HepG2 (cell line): ENCODE measurements around the gene AQP9. TPM values are rescaled to one million over a fixed set of nuclear protein-coding genes. Genes with fewer than 3 reads are reported as not detected.
A peak's percentile ranks its signal among the peaks of the same experiment; 100 is the strongest.

Source experiments
- ATAC-seq: fragments of 200-7000 bp; cut with Tn5 transposase; 3 replicates; pipeline ENCODE4 v1.9.1; 2020; ENCODE audit warnings: mild to moderate bottlenecking, moderate library complexity
- BruUV-seq: library from RNA; stranded (reverse); fragments of 400-500 nt; replicated peaks from 2 replicates; lab custom pipeline; 2021; lab: Mats Ljungman, UMichigan
- CTCF ChIA-PET: fragments of 300-600 bp; formaldehyde crosslinking; extraction: SDS; loops from one replicate; lab custom pipeline; 2021; ENCODE audit warnings: low total read pairs, inconsistent platforms, low intra/inter-chr PET ratio; lab: Yijun Ruan, JAX
- POLR2A ChIA-PET: fragments of 350-600 bp; sonication (Branson Sonifier 250); formaldehyde crosslinking; loops from one replicate; lab custom pipeline; 2020; ENCODE audit warnings: antibody characterized with exemption, inconsistent platforms; lab: Yijun Ruan, JAX
- DNase-seq: peaks from one replicate; pipeline ENCODE4 v3.0.0-alpha.2; 2015; ENCODE audit warnings: low spot score
- FAIRE-seq: peaks from 3 replicates; lab custom pipeline; 2011; peaks lifted over from hg19 to GRCh38; lab: Jason Lieb, UNC
- H2AFZ ChIP-seq: one replicate; pipeline ENCODE4 v1.6.1; 2011; ENCODE audit warnings: low read length, inconsistent platforms
- H3K27ac ChIP-seq: fragments of 300-600 bp; 3 replicates; pipeline ENCODE4 v1.8.0; 2011; ENCODE audit warnings: mixed run types, mild to moderate bottlenecking, mixed read lengths, low read length, inconsistent platforms; ENCODE audit not compliant: insufficient read depth; ENCODE audit errors: extremely low read length
- H3K27me3 ChIP-seq, 2 experiments: fragments of 200-600 bp in 1 of 2; 2 replicates in 1 of 2; 3 replicates in 1 of 2; pipeline versions ENCODE4 v1.6.0 to v1.8.0; 2011; ENCODE audit warnings: low read length in 2 of 2, mild to moderate bottlenecking in 2 of 2, moderate library complexity in 2 of 2, inconsistent platforms in 1 of 2; ENCODE audit not compliant: insufficient read depth in 2 of 2, control insufficient read depth in 1 of 2
- H3K36me3 ChIP-seq, 2 experiments: fragments of 200-600 bp in 1 of 2; replicated peaks in 1 of 2; 2 replicates in 1 of 2; 3 replicates in 1 of 2; pipeline versions ENCODE4 v1.5.1 to v1.8.0; 2011; ENCODE audit warnings: low read length in 2 of 2, inconsistent platforms in 1 of 2; ENCODE audit not compliant: insufficient read depth in 2 of 2, control insufficient read depth in 1 of 2
- H3K4me1 ChIP-seq: 2 replicates; pipeline ENCODE4 v1.5.1; 2012; ENCODE audit warnings: low read length, inconsistent platforms; ENCODE audit not compliant: insufficient read depth
- H3K4me2 ChIP-seq: 2 replicates; pipeline ENCODE4 v1.6.0; 2011; ENCODE audit warnings: low read depth, low read length, inconsistent platforms
- H3K4me3 ChIP-seq, 3 experiments: fragments of 200-600 bp in 1 of 3; sonication (generic), shearing (Covaris generic) in 1 of 3; replicated peaks in 1 of 3; 2 replicates each; pipeline ENCODE4 v1.5.1; 2011 to 2016; ENCODE audit warnings: low read length in 3 of 3, inconsistent platforms in 2 of 3, low read depth in 2 of 3, mild to moderate bottlenecking in 2 of 3, control low read depth in 1 of 3, mixed read lengths in 1 of 3; ENCODE audit not compliant: insufficient read depth in 1 of 3
- H3K79me2 ChIP-seq: one replicate; pipeline ENCODE4 v1.6.1; 2011; ENCODE audit warnings: low read length, inconsistent platforms; ENCODE audit not compliant: insufficient read depth
- H3K9ac ChIP-seq: 2 replicates; pipeline ENCODE4 v1.6.0; 2011; ENCODE audit warnings: mild to moderate bottlenecking, low read depth, low read length, inconsistent platforms; ENCODE audit not compliant: insufficient read depth
- H3K9me3 ChIP-seq: 2 replicates; pipeline ENCODE4 v1.5.1; 2012; ENCODE audit warnings: mild to moderate bottlenecking, low read length
- H4K20me1 ChIP-seq: 2 replicates; pipeline ENCODE4 v1.6.0; 2011; ENCODE audit warnings: inconsistent platforms, mild to moderate bottlenecking, low read length, moderate library complexity; ENCODE audit not compliant: insufficient read depth
- CEBPB ChIP-seq: IDR thresholded peaks from 2 replicates; pipeline ENCODE4 v1.6.1; 2011; ENCODE audit warnings: low read depth, low read length, improper control_type of control experiment, borderline replicate concordance
- ERF ChIP-seq: IDR thresholded peaks from 2 replicates; pipeline ENCODE4 v1.6.1; 2018; ENCODE audit warnings: missing biosample characterization, missing genetic modification reagents
- MIXL1 ChIP-seq: IDR thresholded peaks from 2 replicates; pipeline ENCODE4 v1.6.1; 2016
- RAD21 ChIP-seq: fragments of 450-650 bp; formaldehyde crosslinking; IDR thresholded peaks from 2 replicates; pipeline ENCODE4 v1.5.0; 2020; ENCODE audit warnings: mild to moderate bottlenecking
- RFX3 ChIP-seq: IDR thresholded peaks from 2 replicates; pipeline ENCODE4 v1.6.1; 2016; ENCODE audit warnings: missing biosample characterization, missing genetic modification reagents
- SMC3 ChIP-seq: IDR thresholded peaks from 2 replicates; pipeline ENCODE4 v1.6.1; 2011; ENCODE audit warnings: low read length, improper control_type of control experiment
- STAG1 ChIP-seq: sonication (generic); formaldehyde crosslinking; IDR thresholded peaks from 2 replicates; pipeline ENCODE4 v1.4.0; 2020; ENCODE audit warnings: missing genetic modification reagents
- TEAD2 ChIP-seq: sonication (generic); formaldehyde crosslinking; IDR thresholded peaks from 2 replicates; pipeline ENCODE4 v1.9.0; 2021; ENCODE audit warnings: missing genetic modification reagents
- ZNF234 ChIP-seq: sonication (generic); formaldehyde crosslinking; conservative IDR thresholded peaks from 2 replicates; pipeline ENCODE4 v1.5.1; 2020; ENCODE audit warnings: mild to moderate bottlenecking, missing genetic modification reagents
- ZNF773 ChIP-seq: sonication (generic); formaldehyde crosslinking; IDR thresholded peaks from 2 replicates; pipeline ENCODE4 v1.4.0; 2020; ENCODE audit warnings: missing genetic modification reagents, borderline replicate concordance
- WGBS: methylation state at CpG from one replicate; pipeline ENCODE4 v1.1.6; 2017; ENCODE audit warnings: low lambda C conversion rate; 5-methylcytosine and 5-hydroxymethylcytosine counted together
- in situ Hi-C: cut with HindIII; loops from 2 replicates; pipeline ENCODE4 v1.10.0; 2017; ENCODE audit warnings: low pct_unique_long_range_greater_than_20kb; ENCODE audit not compliant: extremely low pct_ligation_motif_present
- intact Hi-C: fragments of 100-400 bp; cut with micrococcal nuclease; formaldehyde crosslinking; loops from one replicate; pipeline ENCODE4 v1.10.0; 2022; ENCODE audit not compliant: unreplicated experiment
- polyA plus RNA-seq, 8 experiments: library from polyadenylated mRNA; depleted of rRNA in 3 of 8; stranded (reverse) in 7 of 8; unstranded in 1 of 8; fragments of >200 nt; fragmentation: Illumina TruSeq in 4 of 8; extraction: Trizol in 4 of 8; gene quantifications; 2 replicates each; pipeline versions ENCODE4 v1.2.1 to v1.2.3, GENCODE V29; 2011 to 2016; ENCODE audit warnings: low read depth in 4 of 8, missing spikeins in 1 of 8, mixed read lengths in 1 of 8; ENCODE audit not compliant: insufficient read depth in 1 of 8
- total RNA-seq, 5 experiments: library from RNA; depleted of rRNA; stranded (reverse); fragments of >200 nt; fragmentation: Illumina TruSeq; extraction: Trizol; gene quantifications; 2 replicates each; pipeline ENCODE4 v1.2.3, GENCODE V29; 2016; ENCODE audit warnings: low read depth in 1 of 5
- TF ChIP-seq, protein P1 (sequence below): sonication (generic); formaldehyde crosslinking; IDR thresholded peaks from 2 replicates; pipeline ENCODE4 v1.4.0; 2020; ENCODE audit warnings: missing genetic modification reagents
- TF ChIP-seq, protein P2 (sequence below): sonication (generic); formaldehyde crosslinking; IDR thresholded peaks from 2 replicates; pipeline ENCODE4 v1.5.0; 2020; ENCODE audit warnings: mild to moderate bottlenecking, missing genetic modification reagents, moderate library complexity

The AQP9 gene
- total and polyA plus RNA-seq, 2 of the 13 experiments (the other 11 are each of a cell fraction or from before 2014, with no cell fraction given), result not detected

DNA sequence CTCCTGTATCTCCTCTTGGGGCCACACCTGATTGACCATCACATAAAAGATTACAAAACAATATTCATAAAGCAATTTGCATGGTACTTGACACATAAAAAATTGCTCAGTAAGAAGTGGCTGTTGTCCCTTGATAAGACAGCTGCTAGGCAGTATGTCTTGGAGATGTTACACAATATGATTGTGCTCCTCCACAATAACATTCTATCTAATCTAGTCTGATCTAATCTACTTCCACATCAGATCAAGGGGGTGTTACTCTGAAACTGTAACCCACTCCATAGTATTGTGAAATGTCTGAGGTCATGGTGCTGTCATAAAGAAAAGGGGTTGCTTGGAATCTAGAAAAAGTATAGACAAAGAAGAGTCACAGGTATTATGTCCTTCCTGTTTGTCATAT is 23.4 kb upstream of the AQP9 start:
- no TSS peak for BruUV-seq
- FAIRE-seq (no peak), DNase-seq (no peak), ATAC-seq (no peak)
- Histone ChIP-seq H3K9ac (no peak overlapping the region), H4K20me1 (no peaks in the 10 kb centered on the region), H2AFZ (no peak overlapping the region), H3K4me2 (no peak overlapping the region), H3K36me3 (no peaks in the 10 kb centered on the region), H3K79me2 (no peaks in the 10 kb centered on the region), H3K9me3 (no peaks in the 10 kb centered on the region), H3K4me3 (no peak overlapping the region), H3K4me1 (peaks cover 53% of the 10 kb centered on the region), H3K27ac (no peak overlapping the region), H3K27me3 (no peaks in the 10 kb centered on the region)
- POLR2A ChIA-PET, result no interaction called here
- intact Hi-C loops, result loop anchor here (1.0 to 5.0 kb wide), 3 partner anchors 52 to 783 kb away; no protein-coding TSS in a partner anchor
- in situ Hi-C loops, result loop anchor here (10.0 kb wide), 1 partner anchor 70 kb away; no protein-coding TSS in a partner anchor
- TF ChIP-seq RFX3 (no peak), CEBPB (peak; percentile 44; the same call in 1 of the 2 replicates)
- CTCF ChIA-PET, result interaction anchor here (1.4 kb wide), 1 partner anchor 68 kb away, joined by 10 read pairs; no protein-coding TSS in a partner anchor

DNA sequence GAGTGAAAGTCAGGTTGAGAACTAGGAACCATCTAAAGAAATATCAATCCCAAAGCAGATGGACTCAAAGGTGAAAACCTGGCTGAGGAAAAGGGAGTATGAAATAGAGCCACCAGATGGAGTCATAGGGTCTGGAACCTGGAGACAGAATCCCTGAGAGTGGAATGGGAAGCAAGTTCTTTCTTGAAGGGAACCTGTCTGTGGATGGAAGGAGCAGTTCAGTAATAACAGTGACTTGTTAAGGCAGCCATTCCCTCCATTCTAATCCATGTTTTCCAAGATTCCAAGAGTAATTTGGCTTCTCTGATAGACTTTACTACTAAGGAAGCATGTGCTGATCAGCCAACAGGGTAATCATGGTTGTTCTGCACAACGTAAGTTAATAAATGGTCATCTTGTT is 22.5 kb upstream of the AQP9 start:
- CTCF ChIA-PET, result interaction anchor here (1.4 kb wide), 1 partner anchor 67 kb away, joined by 10 read pairs; no protein-coding TSS in a partner anchor

More for the DNA sequence above, 22.5 kb upstream of the AQP9 start:
- DNase-seq (peak; percentile 9), ATAC-seq (peak; percentile 66), FAIRE-seq (peak; percentile 50)
- Histone ChIP-seq H3K4me1 (peaks cover 53% of the 10 kb centered on the region), H3K36me3 (no peaks in the 10 kb centered on the region), H3K27ac (no peak overlapping the region), H3K9me3 (no peaks in the 10 kb centered on the region), H3K79me2 (no peaks in the 10 kb centered on the region), H3K4me3 (no peak overlapping the region), H4K20me1 (no peaks in the 10 kb centered on the region), H3K9ac (no peak overlapping the region), H2AFZ (no peak overlapping the region), H3K4me2 (no peak overlapping the region), H3K27me3 (no peaks in the 10 kb centered on the region)
- intact Hi-C loops (loop anchor here (1.0 to 5.0 kb wide), 3 partner anchors 52 to 783 kb away; no protein-coding TSS in a partner anchor), in situ Hi-C loops (loop anchor here (10.0 kb wide), 1 partner anchor 69 kb away; no protein-coding TSS in a partner anchor)
- POLR2A ChIA-PET, result no interaction called here
- TF ChIP-seq MIXL1 (CRISPR knock-in tag) (0 out of 2 replicates have a peak, but pooled peaks have one; percentile 11), RFX3 (no peak), ERF (0 out of 2 replicates have a peak, but pooled peaks have one; percentile 22), TEAD2 (CRISPR knock-in tag) (no peak), STAG1 (CRISPR knock-in tag) (peak; percentile 76), ZNF234 (CRISPR knock-in tag) (no peak), RAD21 (CRISPR knock-in tag) (0 out of 2 replicates have a peak, but pooled peaks have one; percentile 25), ZNF773 (CRISPR knock-in tag) (no peak), SMC3 (peak; percentile 69)
- TF ChIP-seq, protein P1, sequence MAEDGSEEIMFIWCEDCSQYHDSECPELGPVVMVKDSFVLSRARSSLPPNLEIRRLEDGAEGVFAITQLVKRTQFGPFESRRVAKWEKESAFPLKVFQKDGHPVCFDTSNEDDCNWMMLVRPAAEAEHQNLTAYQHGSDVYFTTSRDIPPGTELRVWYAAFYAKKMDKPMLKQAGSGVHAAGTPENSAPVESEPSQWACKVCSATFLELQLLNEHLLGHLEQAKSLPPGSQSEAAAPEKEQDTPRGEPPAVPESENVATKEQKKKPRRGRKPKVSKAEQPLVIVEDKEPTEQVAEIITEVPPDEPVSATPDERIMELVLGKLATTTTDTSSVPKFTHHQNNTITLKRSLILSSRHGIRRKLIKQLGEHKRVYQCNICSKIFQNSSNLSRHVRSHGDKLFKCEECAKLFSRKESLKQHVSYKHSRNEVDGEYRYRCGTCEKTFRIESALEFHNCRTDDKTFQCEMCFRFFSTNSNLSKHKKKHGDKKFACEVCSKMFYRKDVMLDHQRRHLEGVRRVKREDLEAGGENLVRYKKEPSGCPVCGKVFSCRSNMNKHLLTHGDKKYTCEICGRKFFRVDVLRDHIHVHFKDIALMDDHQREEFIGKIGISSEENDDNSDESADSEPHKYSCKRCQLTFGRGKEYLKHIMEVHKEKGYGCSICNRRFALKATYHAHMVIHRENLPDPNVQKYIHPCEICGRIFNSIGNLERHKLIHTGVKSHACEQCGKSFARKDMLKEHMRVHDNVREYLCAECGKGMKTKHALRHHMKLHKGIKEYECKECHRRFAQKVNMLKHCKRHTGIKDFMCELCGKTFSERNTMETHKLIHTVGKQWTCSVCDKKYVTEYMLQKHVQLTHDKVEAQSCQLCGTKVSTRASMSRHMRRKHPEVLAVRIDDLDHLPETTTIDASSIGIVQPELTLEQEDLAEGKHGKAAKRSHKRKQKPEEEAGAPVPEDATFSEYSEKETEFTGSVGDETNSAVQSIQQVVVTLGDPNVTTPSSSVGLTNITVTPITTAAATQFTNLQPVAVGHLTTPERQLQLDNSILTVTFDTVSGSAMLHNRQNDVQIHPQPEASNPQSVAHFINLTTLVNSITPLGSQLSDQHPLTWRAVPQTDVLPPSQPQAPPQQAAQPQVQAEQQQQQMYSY (CRISPR knock-in tag), result peak; percentile 79
- TF ChIP-seq, protein P2, sequence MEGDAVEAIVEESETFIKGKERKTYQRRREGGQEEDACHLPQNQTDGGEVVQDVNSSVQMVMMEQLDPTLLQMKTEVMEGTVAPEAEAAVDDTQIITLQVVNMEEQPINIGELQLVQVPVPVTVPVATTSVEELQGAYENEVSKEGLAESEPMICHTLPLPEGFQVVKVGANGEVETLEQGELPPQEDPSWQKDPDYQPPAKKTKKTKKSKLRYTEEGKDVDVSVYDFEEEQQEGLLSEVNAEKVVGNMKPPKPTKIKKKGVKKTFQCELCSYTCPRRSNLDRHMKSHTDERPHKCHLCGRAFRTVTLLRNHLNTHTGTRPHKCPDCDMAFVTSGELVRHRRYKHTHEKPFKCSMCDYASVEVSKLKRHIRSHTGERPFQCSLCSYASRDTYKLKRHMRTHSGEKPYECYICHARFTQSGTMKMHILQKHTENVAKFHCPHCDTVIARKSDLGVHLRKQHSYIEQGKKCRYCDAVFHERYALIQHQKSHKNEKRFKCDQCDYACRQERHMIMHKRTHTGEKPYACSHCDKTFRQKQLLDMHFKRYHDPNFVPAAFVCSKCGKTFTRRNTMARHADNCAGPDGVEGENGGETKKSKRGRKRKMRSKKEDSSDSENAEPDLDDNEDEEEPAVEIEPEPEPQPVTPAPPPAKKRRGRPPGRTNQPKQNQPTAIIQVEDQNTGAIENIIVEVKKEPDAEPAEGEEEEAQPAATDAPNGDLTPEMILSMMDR (CRISPR knock-in tag), result peak; percentile 69
- BruUV-seq, result no TSS peak
- WGBS, result 100% methylated on average over 1 of the region's 1 CpG
